ENCODE results near the gene CDC42BPA.
"Not testable (repeated sequence)": the region's sequence is repeated elsewhere in the genome, so short reads cannot be mapped to it uniquely, and the experiment has no call there.

The CDC42BPA gene

DNA sequence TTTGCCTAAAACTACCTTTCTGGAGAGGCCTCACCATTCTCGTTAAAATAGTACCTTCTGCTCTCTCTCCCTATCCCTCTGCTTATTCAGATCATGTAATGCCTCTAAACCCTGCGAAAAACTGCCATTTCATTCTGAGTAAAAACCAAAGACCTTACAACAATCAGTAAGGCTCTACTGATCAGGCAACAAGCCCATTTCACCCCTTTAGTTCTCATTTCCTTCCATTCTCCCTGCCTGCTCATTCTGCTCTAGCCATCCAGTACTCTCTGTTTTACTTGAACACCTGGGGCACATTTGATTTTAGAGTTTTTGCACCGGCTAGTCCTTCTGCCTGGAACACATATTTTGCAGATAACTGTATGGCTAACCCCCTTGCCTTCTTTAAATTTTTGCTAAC is 190.4 kb downstream of the CDC42BPA start:
- DNase-seq (ENCODE audit: low spot score) = no peak

DNA sequence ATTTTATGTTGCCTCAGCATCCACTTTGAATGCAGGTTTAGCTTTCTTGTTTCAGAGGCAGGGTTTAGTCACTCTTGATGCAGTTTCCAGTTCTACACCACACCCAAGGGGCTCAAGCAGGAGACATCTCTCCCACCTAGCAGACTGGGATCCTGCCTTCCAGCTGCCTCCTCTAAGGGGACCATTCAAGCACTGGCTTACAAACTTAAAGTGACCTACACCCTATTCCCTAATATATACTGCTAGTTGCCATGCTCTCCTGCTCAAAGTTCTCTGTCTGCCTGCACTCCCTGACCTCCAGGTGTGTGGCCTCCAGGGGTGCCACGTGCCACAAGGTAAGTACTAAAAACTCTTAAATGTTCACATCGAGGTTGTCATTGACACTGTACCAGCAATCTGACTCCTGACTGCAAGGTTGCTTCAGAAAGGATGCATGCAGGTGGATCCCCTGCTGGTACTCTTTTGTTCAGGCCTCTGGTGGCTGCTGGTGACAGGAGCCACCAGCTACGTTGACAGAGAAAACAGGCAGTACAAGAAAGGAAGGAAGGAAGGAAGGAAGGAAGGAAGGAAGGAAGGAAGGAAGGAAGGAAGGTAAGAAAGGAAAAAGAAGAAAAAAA is 192.3 kb downstream of the CDC42BPA start:
- no peak for DNase-seq (ENCODE audit: low spot score)

GRCh38 chr1:227124473-227124872 is 193.8 kb downstream of the CDC42BPA start:
- DNase-seq (ENCODE audit: low spot score) = no peak

DNA sequence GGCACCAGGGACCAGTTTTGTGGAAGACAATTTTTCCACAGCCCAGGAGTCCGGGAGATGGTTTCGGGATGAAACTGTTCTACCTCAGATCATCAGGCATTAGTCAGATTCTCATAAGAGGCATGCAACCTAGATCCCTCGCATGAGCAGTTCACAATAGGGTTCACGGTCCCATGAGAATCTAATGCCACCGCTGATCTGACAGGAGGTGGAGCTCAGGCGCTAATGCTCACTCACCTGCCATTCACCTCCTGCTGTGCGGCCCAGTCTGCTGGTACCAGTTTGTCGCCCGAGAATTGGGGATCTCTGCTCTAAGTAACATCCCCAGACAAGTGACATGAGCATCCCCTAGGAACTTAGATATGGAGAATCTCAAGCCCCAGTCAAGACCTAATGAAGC is 197.5 kb downstream of the CDC42BPA start:
- DNase-seq (ENCODE audit: low spot score) = no peak

DNA sequence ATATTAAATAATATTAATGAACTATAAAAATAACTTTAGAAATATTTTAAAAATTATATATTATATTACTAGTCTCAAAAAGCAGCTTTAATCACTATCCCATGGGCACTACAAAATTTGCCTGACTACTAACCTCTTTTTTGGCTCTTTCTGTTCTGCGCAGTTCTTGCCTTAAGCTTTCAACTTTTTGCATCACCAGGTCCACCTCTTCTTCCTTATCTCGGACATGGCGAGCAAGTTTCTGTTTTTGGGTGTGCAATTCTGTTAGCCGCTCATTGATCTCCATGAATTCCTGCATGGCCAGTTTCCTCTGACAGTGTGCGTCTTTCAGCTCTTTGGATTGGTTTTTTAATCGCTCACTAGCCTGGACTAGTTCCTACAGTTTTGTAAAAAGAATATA is 205.8 kb downstream of the CDC42BPA start:
- no peak for DNase-seq (ENCODE audit: low spot score)

DNA sequence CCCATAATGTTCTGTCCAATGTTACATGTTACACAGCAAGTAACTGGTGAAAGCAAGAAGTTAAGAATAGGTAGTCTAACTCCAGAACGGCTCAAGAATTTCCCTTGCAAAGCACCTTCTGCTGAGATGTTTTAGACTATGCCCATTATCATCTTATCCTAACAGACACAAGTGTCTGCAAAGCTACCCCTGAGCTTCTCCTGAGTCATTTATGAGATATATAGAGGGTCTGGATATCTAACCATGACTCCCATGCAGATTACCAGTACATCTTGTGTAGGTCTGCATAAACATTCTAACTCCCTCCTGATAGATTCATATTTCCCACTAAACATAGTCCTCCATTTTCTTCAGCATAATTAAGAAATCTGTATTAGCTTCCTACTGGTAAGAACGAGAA is 206.5 kb downstream of the CDC42BPA start:
- no peak for DNase-seq (ENCODE audit: low spot score)

GRCh38 chr1:227105291-227105690 is 213.0 kb downstream of the CDC42BPA start:
- not testable (repeated sequence) for DNase-seq (ENCODE audit: low spot score)

GRCh38 chr1:227102056-227102455 is 216.2 kb downstream of the CDC42BPA start:
- DNase-seq (ENCODE audit: low spot score) = no peak

- peak; percentile 7 for DNase-seq (ENCODE audit: low spot score)
Observed at GRCh38 chr1:227094249-227094966, 223.9 kb downstream of the CDC42BPA start.

DNA sequence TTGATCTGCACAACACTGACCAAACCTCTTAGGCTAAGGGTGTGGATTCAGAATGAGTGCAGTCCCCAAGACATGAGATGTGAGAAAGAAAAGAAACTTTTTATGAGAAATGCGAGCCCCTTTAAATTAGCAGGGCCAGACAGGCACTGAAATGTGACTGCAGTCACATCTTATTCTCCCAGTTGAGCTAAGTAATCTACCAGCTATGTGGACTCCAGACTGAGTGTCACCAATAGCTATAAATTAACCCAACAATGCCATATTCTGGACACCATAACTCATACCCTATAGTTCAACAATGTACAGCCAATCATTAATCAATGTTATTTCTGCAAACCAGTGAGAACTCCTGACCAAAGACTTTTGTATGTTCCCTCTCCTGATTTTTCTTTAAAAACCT is 225.0 kb downstream of the CDC42BPA start:
- no peak for DNase-seq (ENCODE audit: low spot score)

- DNase-seq (ENCODE audit: low spot score) = no peak
Observed at GRCh38 chr1:227092069-227092468, 226.2 kb downstream of the CDC42BPA start.

GRCh38 chr1:227086636-227087035 is 231.7 kb downstream of the CDC42BPA start:
- DNase-seq (ENCODE audit: low spot score) = no peak

DNA sequence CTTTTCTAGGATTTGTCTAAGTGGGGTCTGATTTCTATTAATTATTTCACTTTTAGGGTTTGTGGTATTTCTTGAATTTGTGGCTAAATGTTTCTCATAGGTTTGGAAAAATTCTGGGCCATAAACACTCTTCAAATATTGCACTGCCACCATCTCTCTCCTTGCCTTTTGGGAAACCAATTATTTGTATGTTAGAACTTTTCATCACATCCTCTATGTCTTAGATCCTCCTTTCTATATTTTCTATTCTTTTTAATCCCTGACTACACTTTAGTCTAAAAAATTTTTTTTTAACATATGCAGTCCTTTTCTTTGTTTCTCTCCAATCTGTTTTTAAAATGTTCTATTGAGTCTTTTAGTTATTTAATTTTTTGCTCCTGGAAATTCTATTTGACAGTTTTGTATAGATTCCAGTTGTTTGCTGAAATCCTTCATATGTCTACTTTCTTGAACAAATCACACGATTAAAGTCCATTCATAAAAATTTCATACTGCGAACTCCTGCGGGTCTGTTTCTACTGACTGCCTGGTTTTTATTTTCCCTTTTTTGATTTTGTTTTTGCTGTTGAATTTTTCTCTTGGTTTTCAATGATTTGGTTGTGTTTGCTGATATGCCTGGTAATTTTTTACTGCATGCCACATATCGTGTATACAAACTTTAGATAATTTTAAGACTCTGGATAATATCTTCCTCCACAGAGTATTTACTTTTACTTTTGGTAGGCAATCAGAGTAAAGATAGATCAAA is 235.1 kb downstream of the CDC42BPA start:
- no peak for DNase-seq (ENCODE audit: low spot score)

GRCh38 chr1:227077783-227078182 is 240.5 kb downstream of the CDC42BPA start:
- DNase-seq (ENCODE audit: low spot score) = no peak

DNA sequence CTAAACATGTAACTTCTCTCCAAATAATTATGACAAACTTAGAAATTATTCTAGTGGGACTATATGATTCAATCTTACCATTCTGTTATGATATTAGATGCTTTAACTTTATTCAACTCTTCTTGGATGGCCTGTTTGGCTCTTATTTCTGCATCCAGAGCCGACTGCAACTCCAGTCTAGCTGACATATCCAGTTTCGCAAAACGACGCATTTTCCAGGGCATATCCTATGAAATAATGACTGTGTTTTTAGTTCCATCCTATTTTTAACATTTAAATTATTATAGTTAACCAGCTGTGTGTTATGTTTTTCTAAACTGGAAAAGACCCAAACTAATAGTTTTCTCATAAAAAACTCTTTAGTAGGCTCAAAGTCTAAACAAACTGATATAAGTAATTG is 244.5 kb downstream of the CDC42BPA start:
- no peak for DNase-seq (ENCODE audit: low spot score)

DNA sequence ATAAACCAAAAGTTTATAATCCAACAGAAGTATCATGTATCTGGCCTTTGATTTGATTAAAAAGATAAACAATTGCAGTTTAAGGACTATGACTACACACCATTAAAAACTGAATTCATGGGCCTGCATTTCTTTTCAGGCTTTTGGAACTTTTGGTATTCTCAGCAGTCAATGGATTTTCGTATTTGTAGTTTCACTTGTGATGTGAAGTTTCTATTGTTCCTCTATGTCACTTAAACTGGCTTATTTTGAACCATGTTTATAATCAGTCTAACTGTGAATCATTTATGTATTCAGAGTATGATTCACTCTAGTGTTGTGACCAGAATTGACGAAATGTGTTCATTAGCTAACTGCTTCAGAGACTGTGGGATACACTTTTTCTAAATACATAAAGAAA is 245.3 kb downstream of the CDC42BPA start:
- peak; percentile 26 for DNase-seq (ENCODE audit: low spot score)

- DNase-seq (ENCODE audit: low spot score) = no peak
Observed at GRCh38 chr1:227071895-227072587, 246.3 kb downstream of the CDC42BPA start.

DNA sequence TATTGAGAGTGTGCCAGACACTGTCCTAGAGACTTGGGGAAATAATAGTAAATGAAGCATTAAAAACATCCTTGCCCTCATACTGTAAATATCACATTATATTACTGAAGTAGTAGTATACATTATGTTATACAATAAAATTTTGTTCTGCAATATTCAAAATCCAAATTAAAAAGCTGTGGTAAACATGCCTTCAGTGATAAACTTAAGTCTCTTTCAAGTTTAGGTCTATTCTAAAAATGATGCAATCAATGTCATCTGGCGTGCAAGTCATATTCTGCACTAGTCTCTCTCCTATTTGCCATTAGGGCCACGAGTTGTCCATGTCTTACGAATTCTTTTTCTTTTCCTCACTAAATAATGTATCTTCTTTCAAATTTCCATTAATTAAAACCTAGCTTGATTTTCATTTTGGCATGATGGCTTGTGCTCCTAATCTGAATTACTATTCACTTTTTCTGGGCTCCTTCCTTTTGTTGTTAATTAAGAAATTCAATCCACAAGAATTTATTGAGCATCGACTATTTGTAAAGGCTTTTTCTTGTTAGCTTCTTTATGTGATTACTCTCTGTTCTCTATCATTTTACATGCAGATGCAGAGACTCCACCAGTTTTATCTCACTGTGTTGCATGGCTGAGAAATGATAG is 247.5 kb downstream of the CDC42BPA start:
- DNase-seq (ENCODE audit: low spot score) = no peak

DNA sequence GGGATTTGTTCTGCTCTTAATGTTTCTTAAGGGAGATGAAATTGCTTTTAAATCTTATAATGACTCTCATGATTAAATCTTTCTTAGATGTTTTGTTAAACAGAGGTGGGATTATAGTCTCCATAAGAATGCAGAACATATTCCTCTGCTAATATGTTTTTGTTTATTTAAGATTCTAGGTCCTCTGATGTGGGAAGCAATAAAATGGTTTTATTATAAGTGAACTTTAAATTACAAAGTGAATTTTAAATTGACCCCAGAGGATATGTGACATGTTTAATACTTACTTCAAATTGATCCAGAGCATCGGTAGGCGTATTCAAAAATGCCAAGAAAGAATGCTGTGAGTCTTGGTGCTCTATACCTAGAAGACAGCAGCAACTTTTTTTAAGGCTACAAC is 248.8 kb downstream of the CDC42BPA start:
- no peak for DNase-seq (ENCODE audit: low spot score)

DNA sequence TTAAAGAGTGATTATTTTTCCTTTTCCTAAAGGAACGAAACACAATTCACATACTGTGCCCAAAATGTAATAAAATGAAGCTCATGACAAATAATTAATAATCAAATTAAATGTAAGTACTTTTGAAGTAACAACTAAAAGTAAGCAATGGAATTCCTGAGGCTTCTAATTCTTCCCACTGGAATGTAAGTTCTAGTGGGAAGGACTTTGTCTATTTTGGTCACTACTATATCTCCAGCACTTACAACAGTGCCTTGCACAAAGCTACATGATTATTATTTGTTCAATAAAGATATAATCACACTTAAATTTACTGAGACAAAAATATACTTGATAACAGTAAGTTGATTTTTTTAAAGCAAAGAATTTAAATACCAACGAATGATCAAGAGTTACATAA is 249.4 kb downstream of the CDC42BPA start:
- no peak for DNase-seq (ENCODE audit: low spot score)

DNA sequence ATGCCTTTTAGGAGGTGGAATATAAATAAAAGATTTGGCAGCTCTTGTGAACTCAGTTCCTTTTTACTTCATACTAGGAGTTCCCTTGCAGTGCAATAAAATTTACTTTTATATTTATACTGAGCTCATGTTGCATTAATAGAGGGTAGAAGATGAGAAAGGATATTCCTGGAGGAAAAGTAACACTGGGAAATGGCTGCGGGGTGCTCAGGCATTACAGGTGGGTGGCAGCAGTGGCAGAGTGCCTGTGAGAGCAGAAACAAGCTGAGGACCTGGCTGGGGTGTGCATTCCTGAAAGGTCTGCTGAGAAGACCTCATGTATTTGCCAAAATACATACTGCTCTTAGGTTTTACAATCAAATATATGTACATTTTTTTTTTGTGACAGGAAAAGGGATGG is 251.3 kb downstream of the CDC42BPA start:
- DNase-seq (ENCODE audit: low spot score) = no peak

DNA sequence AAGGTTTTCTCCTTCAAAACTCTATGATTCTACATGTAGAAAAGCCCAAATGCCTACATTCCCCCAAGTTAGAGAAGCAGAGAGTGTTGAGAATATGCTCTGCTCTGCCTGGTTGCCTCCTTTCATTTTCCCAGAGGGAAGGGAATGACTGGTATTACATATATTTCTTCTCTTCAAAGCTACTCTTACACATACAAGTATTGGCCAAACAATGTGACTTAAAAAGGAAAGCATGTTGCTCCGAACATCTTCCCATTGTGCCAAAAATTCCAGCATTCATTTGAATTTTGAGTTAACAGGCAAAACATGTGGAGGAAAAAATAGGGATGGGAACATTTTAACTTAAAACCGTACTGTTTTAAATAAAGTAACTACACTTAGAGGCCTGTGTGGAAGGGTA is 253.0 kb downstream of the CDC42BPA start:
- no peak for DNase-seq (ENCODE audit: low spot score)

All from RKO (cell line).